ENCODE data around the gene CCDC93.

The CCDC93 gene

DNA sequence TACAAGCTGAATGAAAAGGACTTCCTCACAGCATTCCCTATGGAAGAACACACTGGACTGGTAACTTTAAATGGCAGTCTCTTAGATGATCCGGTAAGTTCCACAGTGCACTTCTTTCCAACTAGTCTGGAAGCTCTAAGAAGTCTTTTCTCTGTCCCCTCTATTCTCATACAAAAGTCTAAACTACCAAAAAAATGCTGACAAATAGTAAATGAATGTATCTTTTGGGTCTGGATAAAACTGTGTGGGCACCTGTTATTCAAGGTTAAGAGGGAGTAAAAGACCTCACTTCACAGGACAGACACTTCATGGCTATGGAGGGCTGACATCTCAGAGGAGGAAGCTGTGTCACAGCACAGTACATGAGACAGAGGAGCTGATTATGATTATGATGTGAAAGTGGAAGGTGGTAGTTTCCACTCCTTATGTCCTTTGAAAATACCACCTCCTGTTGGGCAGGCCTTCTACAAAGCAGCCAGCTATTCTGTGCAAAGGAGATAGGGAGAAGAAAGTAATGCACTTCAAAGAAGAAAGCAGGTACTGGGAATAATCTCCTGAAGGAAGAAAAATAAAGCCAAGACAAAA lies 23.9 kb downstream of the CCDC93 start:
- DNase-seq (ENCODE audit: low spot score) = no peak

DNA sequence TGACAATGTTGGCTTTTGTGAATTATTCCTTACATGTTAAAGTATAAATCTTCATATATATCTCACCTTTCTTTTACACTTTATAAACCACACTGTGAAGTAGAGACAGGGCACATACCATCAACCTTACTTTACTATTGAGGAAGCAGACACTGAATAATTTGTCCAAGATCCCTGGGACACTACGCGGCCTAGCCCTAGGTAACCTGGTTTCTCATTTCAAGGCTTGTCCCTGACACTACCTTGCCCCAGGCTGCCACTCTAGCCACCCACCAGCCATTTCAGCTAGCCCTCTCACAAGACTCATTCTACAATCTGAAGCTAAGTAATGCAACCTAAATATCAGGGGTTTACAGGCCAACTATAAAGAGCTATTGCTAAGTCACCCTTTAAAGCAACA lies 26.7 kb downstream of the CCDC93 start:
- no peak for DNase-seq (ENCODE audit: low spot score)

DNA sequence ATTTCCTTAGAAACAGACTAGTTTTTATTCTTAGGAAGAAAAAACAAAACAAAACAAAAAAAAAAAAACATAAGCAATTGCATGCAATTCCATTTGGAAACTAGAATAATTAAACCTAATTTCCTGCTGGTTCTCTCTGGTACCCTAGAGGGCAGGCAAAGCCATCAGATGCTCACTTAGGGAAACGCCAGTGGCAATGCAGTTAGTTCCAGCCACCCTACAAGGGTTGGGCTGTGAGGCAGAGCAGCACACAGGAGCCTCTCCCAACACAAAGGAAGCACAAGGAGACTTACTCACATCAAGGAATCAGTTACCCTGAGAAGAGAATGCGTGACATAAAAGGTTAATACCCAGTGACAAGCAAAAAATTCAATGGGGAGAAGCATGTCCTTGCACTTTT lies 28.8 kb downstream of the CCDC93 start:
- DNase-seq (ENCODE audit: low spot score) = no peak

DNA sequence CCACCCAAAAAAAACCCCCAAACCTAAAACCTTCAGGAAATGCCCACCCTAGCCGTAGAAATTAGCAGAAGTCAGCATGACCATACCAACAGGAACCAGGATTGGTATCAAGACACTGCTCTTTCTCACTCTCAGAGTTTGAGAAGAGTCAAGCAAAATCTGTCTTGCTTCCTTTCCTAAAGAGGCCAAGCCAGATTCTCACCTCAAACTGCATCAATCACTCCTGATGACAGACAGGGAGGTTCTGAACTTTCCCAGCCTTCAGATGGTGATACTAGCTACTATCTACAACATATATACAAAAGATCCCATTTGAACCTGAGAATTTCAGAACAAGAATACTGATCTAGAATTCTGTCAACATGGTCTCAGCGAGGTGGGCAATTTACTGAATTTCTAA lies 29.7 kb downstream of the CCDC93 start:
- DNase-seq (ENCODE audit: low spot score) = no peak

DNA sequence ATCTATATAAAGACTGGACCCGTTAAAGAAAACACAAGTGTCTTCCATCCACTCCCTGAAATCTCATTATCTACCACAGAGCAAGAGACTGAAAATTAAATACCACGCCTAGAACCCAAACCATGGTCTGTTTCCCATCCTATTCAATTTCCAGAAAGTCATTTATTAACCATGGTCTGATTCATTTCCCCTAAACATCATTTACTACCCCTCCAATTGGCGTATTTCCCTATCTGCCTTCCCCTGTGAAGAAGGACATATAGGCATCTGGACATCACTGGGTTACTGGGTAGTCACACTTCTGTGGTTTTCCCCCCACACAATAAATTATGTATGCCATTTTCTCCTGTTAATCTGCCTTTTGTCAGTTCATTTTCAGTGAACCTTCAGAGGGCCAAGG lies 30.8 kb downstream of the CCDC93 start:
- no peak for DNase-seq (ENCODE audit: low spot score)

DNA sequence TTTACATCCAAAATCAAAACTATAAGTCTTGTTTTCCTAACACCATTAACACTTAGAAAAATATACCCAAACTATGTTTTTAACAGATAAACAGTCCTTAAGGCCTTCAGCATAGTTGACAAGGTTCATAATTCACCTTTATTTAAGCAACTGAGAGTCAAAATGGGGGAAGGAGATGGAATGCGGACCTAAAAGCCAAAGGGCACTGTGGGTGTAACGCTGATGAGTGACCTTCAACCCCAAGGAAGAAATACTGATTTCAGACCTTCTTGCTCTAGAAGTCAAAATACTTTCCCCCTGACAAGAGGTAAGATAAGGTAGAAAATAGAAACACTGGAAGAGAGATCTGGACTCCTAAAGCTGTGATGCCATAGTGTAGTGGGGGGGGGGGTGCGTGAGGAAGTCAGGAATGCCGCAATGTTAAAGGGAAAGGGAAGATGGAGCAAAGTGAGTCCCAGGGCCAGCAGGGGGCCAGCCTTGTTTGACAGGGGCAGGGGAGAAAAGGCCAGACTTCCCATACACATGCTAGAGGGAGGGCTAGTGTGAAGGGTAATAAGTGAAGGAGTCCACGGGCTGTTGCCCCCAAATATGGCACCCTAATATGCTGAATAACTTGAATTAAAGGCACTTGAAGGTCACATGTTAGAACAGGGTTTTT lies 31.4 kb downstream of the CCDC93 start:
- DNase-seq (ENCODE audit: low spot score) = no peak

DNA sequence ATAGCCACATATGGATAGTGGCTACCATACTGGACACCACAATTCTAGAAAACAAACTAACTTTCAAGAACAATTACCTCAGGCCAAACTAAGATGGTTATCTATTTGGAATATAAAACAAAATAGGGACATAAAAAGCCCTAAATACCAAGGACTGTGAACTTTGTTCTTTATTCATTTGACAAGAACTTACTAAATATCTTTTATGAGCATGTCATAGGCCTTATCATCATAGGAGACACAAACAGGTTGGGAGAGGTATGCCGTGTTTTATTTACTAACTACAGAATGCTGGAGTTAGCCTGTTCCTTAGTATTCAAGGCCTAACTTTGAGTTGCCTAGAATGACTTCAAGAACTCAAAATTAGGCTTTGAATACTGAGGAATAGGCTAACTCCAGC lies 32.1 kb downstream of the CCDC93 start:
- DNase-seq (ENCODE audit: low spot score) = no peak

DNA sequence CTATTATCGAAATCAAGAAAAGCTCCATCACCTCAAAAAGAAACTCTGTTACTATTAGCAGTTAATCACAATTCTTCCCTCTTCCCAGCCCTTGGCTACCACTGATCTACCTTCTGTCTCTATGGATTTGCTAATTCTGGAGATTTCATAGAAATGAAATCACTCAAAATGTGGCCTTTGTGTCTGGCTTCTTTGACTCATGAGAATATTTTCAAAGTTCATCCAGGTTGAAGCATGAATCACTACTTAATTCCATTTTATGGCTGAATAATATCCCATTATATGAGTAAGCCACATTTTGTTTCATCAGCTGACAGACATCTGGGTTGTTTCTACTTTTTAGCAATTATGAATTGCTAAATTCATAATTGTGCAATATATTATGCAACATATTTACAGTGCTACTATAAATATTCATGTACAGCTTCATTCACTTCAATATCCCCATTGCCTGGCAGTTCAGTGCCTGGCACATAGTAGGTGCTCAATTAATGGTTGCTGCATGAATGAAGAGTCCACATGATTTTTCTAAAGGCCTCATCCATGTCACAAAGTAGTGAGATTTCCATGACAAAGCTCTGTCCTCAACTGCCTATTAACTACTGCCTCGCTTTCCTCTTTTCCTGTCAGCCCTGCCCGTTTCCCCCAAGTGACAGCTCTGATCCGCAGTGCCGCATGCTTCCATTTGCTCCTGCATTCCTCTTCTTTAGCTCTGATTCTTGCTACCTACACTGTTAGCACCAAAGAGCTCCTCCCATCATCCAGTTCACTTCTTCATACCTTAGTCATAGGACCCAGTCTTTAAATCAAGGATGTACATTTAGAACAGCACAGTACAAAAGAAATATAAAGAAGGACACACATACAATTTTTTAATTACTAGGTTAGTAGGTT lies 32.8 kb downstream of the CCDC93 start:
- peak; percentile 29 for DNase-seq (ENCODE audit: low spot score)

DNA sequence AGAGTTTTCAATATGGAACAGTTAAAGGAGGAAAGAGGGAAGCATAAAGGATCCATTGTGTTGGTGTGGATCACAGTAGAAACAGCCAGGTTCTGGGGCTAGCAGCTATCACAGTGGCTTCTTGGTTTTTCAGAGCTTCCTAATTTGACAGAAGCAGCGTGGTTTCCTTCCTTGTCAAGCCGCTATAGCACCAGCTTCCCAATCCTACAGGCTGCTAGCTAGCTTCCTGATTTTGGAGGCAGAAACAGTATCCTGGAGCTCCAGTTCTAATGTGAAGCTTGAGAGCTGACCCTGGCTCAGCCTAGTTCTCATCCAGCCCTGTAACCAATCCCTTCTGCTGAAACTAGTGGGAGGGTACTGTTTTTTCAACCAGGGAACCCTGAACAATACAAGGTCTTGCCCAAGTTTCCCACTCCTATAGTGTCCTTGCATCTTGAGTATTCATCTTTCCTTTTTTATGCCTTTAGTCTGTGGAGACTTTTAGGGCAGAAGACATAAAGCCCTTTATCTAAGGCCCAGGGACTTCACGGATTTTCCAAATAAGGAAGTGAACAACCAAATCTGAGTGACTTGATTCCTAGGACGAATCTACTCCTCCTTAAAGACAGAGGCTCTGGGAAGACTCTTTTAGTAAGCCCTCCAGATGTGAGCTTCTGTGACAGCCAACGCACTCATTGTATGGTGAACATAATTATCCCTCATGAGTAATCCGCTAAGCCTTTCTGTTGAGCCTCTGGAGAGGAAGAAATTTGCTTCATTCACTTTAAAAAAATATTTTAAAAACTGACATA lies 33.8 kb downstream of the CCDC93 start:
- DNase-seq (ENCODE audit: low spot score) = peak; percentile 31

DNA sequence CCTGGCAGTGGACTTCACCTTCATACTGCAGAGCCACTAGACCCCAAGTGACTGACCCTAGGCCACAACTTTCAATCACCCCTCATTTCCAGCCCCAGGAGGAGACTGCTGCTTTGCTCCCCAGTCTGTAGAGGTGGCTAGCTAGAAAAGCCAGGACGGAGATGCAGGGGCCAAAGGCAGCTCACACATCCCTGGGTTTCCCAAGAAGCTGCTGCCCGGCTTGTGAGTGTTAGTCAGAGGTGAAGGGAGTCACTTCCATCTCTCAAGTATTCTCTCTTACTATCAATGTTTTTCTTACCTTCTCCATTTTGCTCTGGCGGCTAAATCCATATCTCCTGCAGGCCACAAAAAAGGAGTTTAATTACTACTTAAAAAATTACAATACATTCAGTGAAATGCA lies 36.2 kb downstream of the CCDC93 start:
- no peak for DNase-seq (ENCODE audit: low spot score)

DNA sequence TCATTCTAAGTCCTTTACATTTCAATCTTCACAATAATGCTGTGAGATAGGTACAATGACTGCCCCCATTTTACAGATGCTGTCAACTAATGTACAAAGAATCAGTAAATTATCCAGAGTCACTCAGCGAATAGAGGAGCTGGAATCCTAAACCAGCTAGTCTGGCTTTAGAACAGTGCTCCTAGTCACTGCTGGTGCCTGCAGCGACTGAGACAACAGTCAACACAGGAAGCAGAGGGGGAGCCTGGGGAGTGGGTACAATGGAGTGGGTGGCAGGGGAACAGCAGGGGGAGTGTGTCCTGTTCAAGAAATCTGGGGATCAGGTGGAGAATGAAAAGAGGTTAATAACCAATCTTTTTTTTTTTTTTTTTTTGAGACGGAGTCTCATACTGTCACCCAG lies 37.3 kb downstream of the CCDC93 start:
- no peak for DNase-seq (ENCODE audit: low spot score)

DNA sequence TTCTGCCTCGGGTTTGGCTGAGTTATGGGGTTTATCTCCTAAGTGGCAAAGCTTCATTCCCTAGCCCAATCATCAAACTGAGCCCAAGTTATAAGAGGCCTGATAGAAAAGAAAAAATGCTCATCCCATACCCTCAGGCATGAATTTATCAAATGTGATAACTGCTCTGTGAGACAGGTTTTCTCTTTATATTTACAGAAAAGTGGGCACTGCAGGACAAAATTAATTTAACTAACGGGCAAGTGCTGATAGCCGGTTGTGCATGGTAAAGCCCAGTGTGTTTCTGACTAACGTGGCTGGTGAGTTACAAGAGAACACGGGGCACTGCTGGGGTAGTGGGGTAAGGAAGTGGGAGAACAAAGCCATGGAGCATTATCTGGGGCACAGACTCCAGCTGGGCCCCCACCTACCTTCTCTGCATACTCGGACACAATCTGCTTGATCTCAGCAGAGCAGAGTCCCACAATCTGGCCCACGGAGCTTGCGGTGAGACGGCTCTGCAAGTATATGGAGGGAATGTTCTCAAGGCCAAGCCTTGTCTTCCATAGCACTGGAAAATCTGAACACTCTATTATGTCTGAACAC lies 40.3 kb downstream of the CCDC93 start:
- no peak for DNase-seq (ENCODE audit: low spot score)

DNA sequence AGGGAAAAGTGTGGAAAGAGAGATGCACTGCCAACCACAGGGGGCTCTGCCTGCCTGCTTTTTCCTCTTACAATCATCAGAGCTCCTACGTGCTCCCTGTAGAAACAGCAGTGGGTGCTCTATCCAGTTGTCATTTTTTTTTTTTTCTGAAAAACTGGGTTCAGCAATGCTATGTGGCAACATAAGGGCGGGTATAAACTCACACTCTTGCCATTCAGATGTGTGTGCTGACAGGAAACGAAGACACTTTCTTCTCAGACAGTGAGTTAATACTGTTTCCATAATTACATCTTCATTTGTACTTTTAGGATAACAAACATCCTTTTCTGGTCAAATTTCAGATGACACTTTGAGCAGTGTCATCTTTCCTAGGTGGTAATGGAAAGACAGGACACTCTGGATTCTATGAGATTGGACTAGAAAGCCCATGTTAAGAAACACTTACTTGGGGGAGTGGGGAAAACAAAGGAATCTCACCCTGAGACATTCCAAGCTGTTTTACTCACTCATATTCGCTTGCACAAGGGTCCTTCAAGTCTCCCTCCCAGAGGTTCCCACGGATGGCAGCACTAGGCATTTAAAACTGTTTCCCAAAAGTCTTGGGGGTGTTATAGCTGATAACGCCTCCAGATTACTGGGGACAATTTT lies 41.3 kb downstream of the CCDC93 start:
- DNase-seq (ENCODE audit: low spot score) = no peak

DNA sequence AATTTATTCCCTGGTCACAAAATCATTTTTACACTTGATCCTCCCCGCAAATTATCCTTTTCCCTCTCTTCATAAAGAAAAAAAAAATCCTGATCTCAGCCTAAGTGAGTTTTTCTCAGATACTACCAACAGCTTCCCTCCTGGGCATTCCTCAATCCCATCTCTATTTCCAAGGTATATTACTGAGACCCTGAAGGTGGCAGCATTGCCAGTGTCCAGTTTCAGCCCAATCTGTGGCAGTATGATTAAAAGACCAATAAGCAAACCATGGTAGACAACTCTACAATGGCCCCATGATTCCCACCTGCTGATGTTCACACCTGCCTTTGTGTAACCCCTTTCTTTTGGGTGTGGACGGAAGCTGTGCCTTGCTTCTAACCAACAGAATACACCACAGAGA lies 45.1 kb downstream of the CCDC93 start:
- no peak for DNase-seq (ENCODE audit: low spot score)

DNA sequence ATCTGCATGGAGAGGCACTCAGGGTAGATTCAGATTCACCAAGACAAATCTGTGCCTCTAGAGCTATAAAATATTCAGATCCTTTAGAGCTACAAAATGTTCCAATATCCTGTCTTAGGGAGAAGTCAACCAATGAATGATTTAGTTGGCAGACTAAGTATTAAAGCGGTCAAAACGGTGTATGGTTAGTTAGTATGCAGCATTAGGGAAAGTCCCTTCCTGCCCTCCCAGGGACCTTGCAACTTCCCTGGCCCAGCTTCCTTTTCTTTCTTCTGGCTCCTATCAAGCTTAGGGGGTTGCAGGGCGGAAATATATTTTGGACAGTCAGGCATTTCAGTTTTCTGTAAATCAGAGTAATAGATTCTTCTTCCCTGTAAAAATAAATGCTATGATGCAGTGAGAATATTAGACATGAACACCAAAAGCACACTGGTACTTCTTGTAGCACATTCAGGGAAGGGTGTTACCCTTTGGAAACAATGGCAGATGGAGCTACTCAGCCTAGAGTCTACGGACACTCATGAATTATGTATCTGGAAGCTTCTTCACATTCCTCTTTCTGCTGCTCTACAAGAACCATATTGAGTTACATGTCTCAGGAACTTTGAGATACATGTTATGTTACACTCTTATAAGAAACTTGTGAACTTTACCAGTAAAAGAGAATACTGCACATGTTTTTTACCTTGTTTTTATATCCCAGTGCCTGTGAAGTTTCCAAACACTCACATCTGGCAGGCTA lies 45.7 kb downstream of the CCDC93 start:
- no peak for DNase-seq (ENCODE audit: low spot score)

DNA sequence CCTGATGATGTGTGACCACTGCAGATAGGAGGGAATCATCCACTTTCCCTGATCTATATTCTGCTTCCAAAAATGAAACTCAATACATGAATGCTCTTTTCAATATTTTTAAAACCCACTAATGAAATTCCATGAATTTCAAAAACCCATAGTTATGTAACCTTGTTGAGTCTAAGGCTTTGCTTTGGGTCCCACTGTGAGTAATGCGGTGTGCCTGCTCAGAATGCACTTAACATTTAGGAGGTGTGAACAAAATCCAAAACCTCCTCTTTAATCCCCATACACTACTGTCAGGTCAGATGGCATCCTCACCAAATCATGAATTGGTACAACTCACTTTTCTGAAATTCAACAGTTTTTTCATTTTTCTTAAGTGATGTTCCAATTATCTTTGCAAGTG lies 50.4 kb downstream of the CCDC93 start:
- no peak for DNase-seq (ENCODE audit: low spot score)

DNA sequence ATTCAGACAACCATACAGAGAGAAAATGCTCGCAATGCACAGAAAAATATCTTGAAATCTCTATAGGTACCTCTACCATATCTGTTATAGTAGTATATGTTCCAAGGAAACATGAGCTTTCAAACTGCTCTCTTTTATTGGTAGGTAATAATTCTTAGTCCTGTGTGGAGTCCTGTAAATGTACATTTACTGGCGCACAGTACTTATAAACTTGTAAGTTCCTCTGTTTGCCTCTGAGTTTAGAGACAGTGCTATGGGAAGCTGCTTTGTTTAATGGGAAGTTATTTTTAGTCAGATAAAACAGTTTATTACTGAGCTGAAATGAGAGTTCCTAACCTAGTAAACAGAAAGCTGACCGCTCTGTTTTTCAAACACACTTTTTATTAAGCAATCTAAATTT lies 52.7 kb downstream of the CCDC93 start:
- DNase-seq (ENCODE audit: low spot score) = no peak

DNA sequence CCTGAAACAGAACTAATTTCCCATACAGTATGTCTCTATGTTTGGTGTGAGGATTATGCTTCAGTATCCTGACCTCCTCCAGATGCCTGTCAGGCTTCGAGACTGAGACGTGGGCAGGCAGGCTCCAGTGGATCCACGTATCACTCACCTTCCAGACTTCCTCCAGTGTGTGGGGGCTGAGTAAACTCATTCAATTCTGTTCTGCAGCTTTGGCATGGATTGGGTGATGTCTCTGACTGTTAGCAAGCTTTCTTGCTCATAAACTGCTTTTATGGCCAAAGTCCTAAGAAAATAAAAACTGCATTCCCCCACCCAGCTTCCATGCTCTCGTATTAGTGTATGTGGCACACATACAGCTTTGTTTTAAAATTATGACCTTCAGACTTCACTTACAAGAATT lies 53.6 kb downstream of the CCDC93 start:
- no peak for DNase-seq (ENCODE audit: low spot score)

DNA sequence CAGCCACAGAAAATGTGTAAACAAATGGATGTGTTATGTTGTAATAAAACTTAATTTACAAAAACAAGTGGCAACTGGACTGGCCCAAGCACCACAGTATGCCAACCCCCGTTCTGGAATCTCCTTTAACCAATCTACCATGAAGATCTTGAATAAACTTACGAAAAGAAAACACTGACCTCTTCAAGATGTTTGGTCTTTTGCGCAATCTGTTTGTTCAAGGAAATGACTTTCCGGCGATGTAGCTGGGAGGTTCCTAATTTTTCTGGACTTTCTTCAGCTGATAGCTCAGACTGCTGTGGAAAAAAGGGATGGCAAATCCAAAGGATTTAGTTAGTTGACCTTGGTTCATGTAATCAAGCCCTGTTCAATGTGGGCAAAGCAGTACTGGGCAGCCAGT lies 55.7 kb downstream of the CCDC93 start:
- no peak for DNase-seq (ENCODE audit: low spot score)

DNA sequence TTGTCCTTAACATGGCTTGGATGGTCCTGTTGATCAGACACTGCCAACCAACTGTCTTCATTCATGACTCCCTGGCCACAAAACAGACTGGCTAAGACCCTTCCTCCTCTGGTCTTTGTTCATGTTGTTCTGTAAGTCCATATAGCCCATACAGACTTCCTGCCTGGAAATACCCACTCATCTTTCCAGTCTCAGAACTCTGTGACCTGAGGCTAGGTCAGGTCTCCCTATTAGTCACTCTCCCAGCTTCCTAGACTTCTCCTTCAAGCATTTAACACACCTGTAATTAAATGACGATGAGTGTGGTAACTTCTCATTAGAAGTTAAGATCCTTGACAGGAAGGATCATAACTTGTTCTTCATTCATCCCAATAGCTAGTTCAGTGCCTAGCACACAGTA lies 56.3 kb downstream of the CCDC93 start:
- DNase-seq (ENCODE audit: low spot score) = no peak

Measured in hepatic stellate cell (primary cell).